ENCODE measurements around the gene ABHD6.

- TF ChIP-seq EZH2 (optimal IDR thresholded peaks at IDR 0.05; ENCODE audit: low read depth, low read length), result no peak
- no peak for TF ChIP-seq CTCF (IDR thresholded peaks at IDR 0.05; ENCODE audit: low read length)
- no peak for TF ChIP-seq EZH2phosphoT487 (IDR thresholded peaks at IDR 0.05; ENCODE audit: low read length)
Measured at GRCh38 chr3:58204720-58205119, 32.9 kb upstream of the ABHD6 start.

Data from MM.1S (cell line).